Heart left ventricle (tissue), 16 donors: ENCODE results near the gene SHC1. TPM values are rescaled to one million over a fixed set of nuclear protein-coding genes. Genes with fewer than 3 reads are reported as not detected.

ENCODE experiments used
- ATAC-seq, 4 donors: fragments of 200-7000 bp; cut with Tn5 transposase; one replicate each; pipeline ENCODE4 v1.9.1; 2020 to 2022; ENCODE audit warnings: moderate library complexity in 4 of 4, mild to moderate bottlenecking in 3 of 4, moderate number of reproducible peaks in 1 of 4
- DNase-seq, 5 donors: peaks; one replicate each; pipeline ENCODE4 v3.0.0-alpha.2; 2020
- H3K27ac ChIP-seq, 12 donors: fragments of 200-600 bp; sonication (generic) in 4 of 12; one replicate each; pipeline versions ENCODE4 v1.5.0 to v1.8.0; 2016 to 2022; ENCODE audit warnings: mild to moderate bottlenecking in 2 of 12
- H3K27me3 ChIP-seq, 9 donors: fragments of 200-600 bp; sonication (generic) in 2 of 9; one replicate each; pipeline versions ENCODE4 v1.5.1 to v1.8.0; 2016 to 2022; ENCODE audit warnings: mild to moderate bottlenecking in 3 of 9
- H3K36me3 ChIP-seq, 9 donors: fragments of 200-600 bp; sonication (generic) in 2 of 9; one replicate each; pipeline versions ENCODE4 v1.5.0 to v1.8.0; 2018 to 2022; ENCODE audit warnings: mild to moderate bottlenecking in 2 of 9
- H3K4me1 ChIP-seq, 12 donors: fragments of 200-600 bp; sonication (generic) in 4 of 12; one replicate each; pipeline versions ENCODE4 v1.5.0 to v1.8.0; 2016 to 2022; ENCODE audit warnings: mild to moderate bottlenecking in 3 of 12
- H3K4me3 ChIP-seq, 12 donors: fragments of 200-600 bp; sonication (generic) in 4 of 12; one replicate each; pipeline versions ENCODE4 v1.5.0 to v1.8.0; 2017 to 2022; ENCODE audit warnings: mild to moderate bottlenecking in 9 of 12, moderate library complexity in 4 of 12
- H3K9me3 ChIP-seq, 12 donors: fragments of 200-600 bp; sonication (generic) in 4 of 12; one replicate each; pipeline versions ENCODE4 v1.5.0 to v1.8.0; 2016 to 2022; ENCODE audit warnings: mild to moderate bottlenecking in 1 of 12
- CTCF ChIP-seq, 12 donors: fragments of 200-600 bp; sonication (generic) in 4 of 12; IDR thresholded peaks; one replicate each; pipeline versions ENCODE4 v1.5.0 to v1.8.0; 2018 to 2022; ENCODE audit warnings: antibody characterized with exemption in 12 of 12, mild to moderate bottlenecking in 5 of 12
- POLR2A ChIP-seq, 2 donors: fragments of 450-650 bp; IDR thresholded peaks; one replicate each; pipeline ENCODE4 v1.6.1; 2017; ENCODE audit warnings: antibody characterized with exemption in 2 of 2, mild to moderate bottlenecking in 2 of 2, moderate library complexity in 2 of 2
- WGBS, 4 donors: extraction: QIAGEN DNeasy Blood & Tissue Kit in 2 of 4; methylation state at CpG; one replicate each; pipeline versions ENCODE4 v1.1.5 to v1.1.7; 2013 to 2018; 5-methylcytosine and 5-hydroxymethylcytosine counted together
- intact Hi-C, 10 donors: fragments of 100-400 bp; cut with DNase I; formaldehyde crosslinking; loops; one replicate each; pipeline versions ENCODE4 v1.11.1 to v1.14.2; 2022
- polyA plus RNA-seq, 2 donors: library from polyadenylated mRNA; stranded (reverse); fragments of 200-250 nt; gene quantifications; one replicate each; pipeline ENCODE4 v1.2.3, GENCODE V29; 2013
- total RNA-seq, 9 donors: library from RNA; depleted of rRNA in 2 of 9; stranded (reverse); fragments of >200 nt in 2 of 9; fragmentation: NEBNext Ultra II Directional in 3 of 9; extraction: Animal tissue kit (Norgen Biotek cat#: 25700) in 3 of 9; gene quantifications; one replicate each; pipeline versions ENCODE4 v1.1.0 to v1.2.4, GENCODE V29; 2016 to 2023
- donor health status: ischemic (EF 13 %, LVEDD 7.1; RV severe dilation, severe dysfunction).
- donor health status: healthy with polysubstance abuse.
- donor health status: DM: no; HTN: yes; CAD: no.
- donor health status: DM: no; HTN: no; CAD: no.
- donor health status: ischemic (EF 25% LVEDD 6.9; RV normal size, moderate dysfunction).
- donor health status: ischemic (EF 25% LVEDD 5.7; RV mildly dilated, moderate dysfunction).
- donor health status: healthy.
- donor health status: DM: yes; HTN: yes; CAD: no.
- donor health status: ischemic (EF 35%, LVEDD 5.7; RV mildly dilated, moderate dysfunction).
- donor health status: nonischemic (EF 11% LVEDD 7.7; RV severe dilation, severe dysfunction).
- donor health status: DM: yes; HTN: yes; CAD: no.
- donor health status: PGD.
- donor health status: ischemic (EF 29% LVEDD 5.4; RV normal size, mild dysfunction).
- donor health status: nonischemic (EF 23%, LVEDD 6.1; RV moderate dilation, normal function).

The SHC1 gene
- total and polyA plus RNA-seq, 11 donors = 23.6 to 115 (median 62.4) TPM

- DNase-seq = peak in 1 of 5 donors; percentile 20
- H3K4me1 ChIP-seq = peaks cover 0 to 22% (median 0%) of the 10 kb centered on the region in 12 donors
- no peaks in the 10 kb centered on the region for H3K27me3 ChIP-seq
- H3K27ac ChIP-seq = no peak overlapping the region
- no peaks in the 10 kb centered on the region for H3K9me3 ChIP-seq
- 87 to 95% (median 89%) methylated on average over 13 to 14 of the region's 14 CpGs for WGBS, 4 donors
- intact Hi-C loops = no loop called here
- H3K36me3 ChIP-seq = peaks cover 0 to 49% (median 34%) of the 10 kb centered on the region in 9 donors
- TF ChIP-seq CTCF (IDR thresholded peaks at IDR 0.05) = no peak
- TF ChIP-seq POLR2A (IDR thresholded peaks at IDR 0.05) = no peak
- H3K4me3 ChIP-seq = no peak overlapping the region
- peak in 1 of 4 donors; percentile 9 for ATAC-seq
Observed at GRCh38 chr1:154992721-154993571, 22.4 kb upstream of the SHC1 start.

- H3K27ac ChIP-seq = no peak overlapping the region
- intact Hi-C loops = no loop called here
- no peaks in the 10 kb centered on the region for H3K9me3 ChIP-seq
- ATAC-seq (no peak), DNase-seq (peak in 2 of 5 donors; percentile 13 to 63)
- no peaks in the 10 kb centered on the region for H3K27me3 ChIP-seq
- WGBS, 4 donors = 91 to 94% (median 92%) methylated on average over 8 of the region's 8 CpGs
- no peak for TF ChIP-seq CTCF (IDR thresholded peaks at IDR 0.05)
- no peak for TF ChIP-seq POLR2A (IDR thresholded peaks at IDR 0.05)
- H3K36me3 ChIP-seq = peaks cover 0 to 62% (median 44%) of the 10 kb centered on the region in 9 donors
- H3K4me3 ChIP-seq = no peak overlapping the region
- H3K4me1 ChIP-seq = peaks cover 0 to 4% (median 0%) of the 10 kb centered on the region in 12 donors
Observed at GRCh38 chr1:154990276-154990675, 19.7 kb upstream of the SHC1 start.

GRCh38 chr1:154989195-154989860, 18.8 kb upstream of the SHC1 start:
- WGBS, 4 donors = 78 to 94% (median 83%) methylated on average over 3 of the region's 3 CpGs
- ATAC-seq = no peak
- intact Hi-C loops = no loop called here
- peaks cover 0 to 62% (median 44%) of the 10 kb centered on the region in 9 donors for H3K36me3 ChIP-seq
- peaks cover 0 to 10% (median under 1%) of the 10 kb centered on the region in 12 donors for H3K4me1 ChIP-seq
- H3K27me3 ChIP-seq = no peaks in the 10 kb centered on the region
- no peaks in the 10 kb centered on the region for H3K9me3 ChIP-seq
- peak in 1 of 5 donors; percentile 4 for DNase-seq
- no peak overlapping the region for H3K27ac ChIP-seq
- TF ChIP-seq POLR2A (IDR thresholded peaks at IDR 0.05) (no peak), CTCF (IDR thresholded peaks at IDR 0.05) (no peak)
- H3K4me3 ChIP-seq = no peak overlapping the region
